ENCODE measurements around the gene ESPL1. TPM values are rescaled to one million over a fixed set of nuclear protein-coding genes. Genes with fewer than 3 reads are reported as not detected.

ESPL1 gene
- total RNA-seq, 6 donors from 2014 or later: 1.5 to 5.3 (median 2.1) TPM

GRCh38 chr12:53224061-53224896 lies 43.8 kb upstream of the ESPL1 start:
- no peak overlapping the region for H3K4me3 ChIP-seq
- WGBS, 2 donors: 43 to 54% methylated on average over 6 to 11 of the region's 11 CpGs
- peak in 1 of 6 experiments; percentile 20 for TF ChIP-seq CTCF (IDR thresholded peaks at IDR 0.05)
- TF ChIP-seq EP300 (IDR thresholded peaks at IDR 0.05): no peak
- no peaks in the 10 kb centered on the region for H3K9me3 ChIP-seq
- H3K27ac ChIP-seq: peak overlapping the region; percentile 98 to 100 (median 99)
- peak in 1 of 2 donors; percentile 44 for DNase-seq
- no peaks in the 10 kb centered on the region for H3K27me3 ChIP-seq
- ATAC-seq (ENCODE audit: low FRiP score in 2 of 2): no peak
- H3K4me1 ChIP-seq: peaks cover 38 to 67% (median 43%) of the 10 kb centered on the region in 4 donors
- peaks cover 0 to 6% (median 0%) of the 10 kb centered on the region in 4 donors for H3K36me3 ChIP-seq

GRCh38 chr12:53224897-53225634 lies 43.0 kb upstream of the ESPL1 start:
- 80 to 82% methylated on average over 10 of the region's 10 CpGs for WGBS, 2 donors
- H3K27me3 ChIP-seq: no peaks in the 10 kb centered on the region
- DNase-seq (no peak), ATAC-seq (ENCODE audit: low FRiP score in 2 of 2) (no peak)
- H3K27ac ChIP-seq: peak overlapping the region; percentile 11 to 100 (median 99)
- H3K4me3 ChIP-seq: no peak overlapping the region
- TF ChIP-seq EP300 (IDR thresholded peaks at IDR 0.05) (no peak), POLR2A (IDR thresholded peaks at IDR 0.05) (no peak), CTCF (IDR thresholded peaks at IDR 0.05) (no peak), POLR2AphosphoS5 (IDR thresholded peaks at IDR 0.05) (no peak)
- H3K9me3 ChIP-seq: no peaks in the 10 kb centered on the region
- peaks cover 0 to 6% (median 0%) of the 10 kb centered on the region in 4 donors for H3K36me3 ChIP-seq
- peaks cover 41 to 64% (median 44%) of the 10 kb centered on the region in 4 donors for H3K4me1 ChIP-seq

- peaks cover 44 to 64% (median 50%) of the 10 kb centered on the region in 4 donors for H3K4me1 ChIP-seq
- DNase-seq (no peak), ATAC-seq (ENCODE audit: low FRiP score in 2 of 2) (no peak)
- H3K27ac ChIP-seq: peak overlapping the region in 2 of 4 donors; percentile 98 to 100
- no peak for TF ChIP-seq CTCF (IDR thresholded peaks at IDR 0.05)
- TF ChIP-seq POLR2A (IDR thresholded peaks at IDR 0.05): no peak
- no peak for TF ChIP-seq EP300 (IDR thresholded peaks at IDR 0.05)
- TF ChIP-seq POLR2AphosphoS5 (IDR thresholded peaks at IDR 0.05): no peak
- no peaks in the 10 kb centered on the region for H3K27me3 ChIP-seq
- H3K9me3 ChIP-seq: no peaks in the 10 kb centered on the region
- H3K4me3 ChIP-seq: no peak overlapping the region
- H3K36me3 ChIP-seq: peaks cover 0 to 6% (median 0%) of the 10 kb centered on the region in 4 donors
- 81 to 83% methylated on average over 10 of the region's 10 CpGs for WGBS, 2 donors
Observed at GRCh38 chr12:53225635-53226424, 42.3 kb upstream of the ESPL1 start.

- no peak for TF ChIP-seq EP300 (IDR thresholded peaks at IDR 0.05)
- no peak for TF ChIP-seq POLR2A (IDR thresholded peaks at IDR 0.05)
- no peak for TF ChIP-seq POLR2AphosphoS5 (IDR thresholded peaks at IDR 0.05)
- TF ChIP-seq CTCF (IDR thresholded peaks at IDR 0.05): no peak
- Histone ChIP-seq H3K27ac (no peak overlapping the region), H3K4me3 (no peak overlapping the region), H3K27me3 (no peaks in the 10 kb centered on the region), H3K9me3 (no peaks in the 10 kb centered on the region), H3K4me1 (peaks cover 51 to 66% (median 59%) of the 10 kb centered on the region in 4 donors), H3K36me3 (peaks cover 0 to 6% (median 0%) of the 10 kb centered on the region in 4 donors)
- WGBS, 2 donors: 91 to 100% methylated on average over 4 of the region's 4 CpGs
- ATAC-seq (ENCODE audit: low FRiP score in 2 of 2) (no peak), DNase-seq (no peak)
Observed at GRCh38 chr12:53226815-53227214, 41.3 kb upstream of the ESPL1 start.
